OCI-LY3 (cell line): ENCODE data around the gene DNAJC10.

Source experiments
- CTCF ChIP-seq: fragments of 200-600, 300-600 bp; sonication (generic); IDR thresholded peaks from 2 replicates; pipeline ENCODE4 v1.5.1; 2014; ENCODE audit warnings: antibody characterized with exemption, low read length, low read depth
- EZH2phosphoT487 ChIP-seq: fragments of 200-600 bp; shearing (Covaris generic); IDR thresholded peaks from 2 replicates; pipeline ENCODE4 v1.6.1; 2018; ENCODE audit warnings: antibody characterized with exemption, mixed run types, low read depth

DNA sequence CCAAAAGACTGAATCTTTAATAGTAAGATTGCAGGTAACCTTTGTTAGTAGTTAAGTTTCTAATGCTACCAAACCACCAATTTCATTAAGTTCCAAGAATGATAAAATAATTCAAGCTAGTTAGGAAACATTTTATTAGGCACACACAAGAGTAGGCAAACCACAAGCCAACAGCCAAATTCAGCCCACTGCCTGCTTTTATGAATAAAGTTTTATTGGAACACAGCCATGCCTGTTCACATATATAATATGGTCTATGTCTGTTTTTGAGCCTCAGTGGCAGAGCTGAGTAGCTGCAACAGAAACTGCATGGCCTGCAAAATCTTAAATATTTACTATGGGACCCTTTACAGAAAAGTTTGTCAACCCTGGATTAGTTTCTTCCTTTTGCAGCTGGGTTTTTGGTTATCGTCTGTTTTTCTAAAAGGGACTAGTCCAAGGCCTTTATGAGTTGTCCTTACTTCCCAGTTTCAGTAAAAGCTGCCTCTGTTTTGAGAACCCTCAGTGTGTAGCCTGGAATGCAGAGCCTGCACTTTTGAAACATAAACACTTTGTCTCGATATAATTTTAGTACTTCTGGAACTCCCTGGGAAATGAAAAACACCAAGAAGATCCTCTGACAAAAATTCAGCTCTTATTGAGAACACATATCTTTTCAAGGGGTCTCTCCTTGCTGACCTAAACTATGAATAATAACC is 111.3 kb downstream of the DNAJC10 start:
- TF ChIP-seq CTCF: no peak
- TF ChIP-seq EZH2phosphoT487: no peak
